Tibial nerve (tissue), 4 donors: ENCODE measurements around the gene DGKQ.

Source experiments
- CTCF ChIP-seq, 5 experiments: fragments of 200-600 bp in 3 of 5; fragments of 450-650 bp in 2 of 5; sonication (generic) in 3 of 5; IDR thresholded peaks; one replicate each; pipeline ENCODE4 v1.5.1; 2016 to 2019; ENCODE audit warnings: antibody characterized with exemption in 5 of 5, mild to moderate bottlenecking in 3 of 5, moderate library complexity in 2 of 5
- EP300 ChIP-seq, 2 donors: sonication (generic); formaldehyde crosslinking; IDR thresholded peaks; one replicate each; pipeline ENCODE4 v1.6.1; 2017; ENCODE audit warnings: antibody characterized with exemption in 2 of 2, mild to moderate bottlenecking in 1 of 2

DNA sequence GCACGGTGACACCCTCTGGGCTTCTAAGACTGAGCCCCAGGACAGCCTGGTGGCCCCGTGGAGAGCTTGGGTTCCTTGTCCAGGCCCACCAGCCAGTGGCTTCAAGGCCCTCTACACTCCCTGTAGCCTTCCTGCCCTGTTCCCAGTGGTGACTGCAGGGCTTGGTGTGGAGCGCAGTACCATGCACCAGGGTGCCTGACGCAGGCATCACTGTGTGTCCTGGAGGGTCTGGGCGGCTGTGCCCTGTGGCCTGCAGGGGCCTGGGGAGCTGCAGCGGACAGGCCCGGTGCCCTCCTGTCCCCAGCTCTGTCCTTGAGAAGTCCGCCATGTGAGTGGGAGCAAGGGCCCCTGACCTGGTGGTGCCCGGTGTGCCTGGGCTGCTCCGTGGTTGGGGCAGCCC, 42.4 kb upstream of the DGKQ start:
- TF ChIP-seq CTCF (IDR thresholded peaks at IDR 0.05) (no peak), EP300 (IDR thresholded peaks at IDR 0.05) (no peak)
